H1 (cell line): ENCODE data around the gene POMP.

Experiments used
- ATF2 ChIP-seq: IDR thresholded peaks from 2 replicates; pipeline ENCODE4 v1.6.1; 2012; ENCODE audit warnings: low read length, inconsistent platforms
- ATF3 ChIP-seq: IDR thresholded peaks from 2 replicates; pipeline ENCODE4 v1.6.1; 2011; ENCODE audit warnings: low read depth, mild to moderate bottlenecking, low read length; ENCODE audit not compliant: insufficient read depth
- CBX5 ChIP-seq: fragments of 300-800, 300-1000 bp; sonication (generic); IDR thresholded peaks from 2 replicates; pipeline ENCODE4 v1.7.1; 2016; ENCODE audit warnings: antibody characterized with exemption, low read length, low read depth
- CTCF ChIP-seq, 3 experiments: IDR thresholded peaks; 1 replicate in 2 of 3; 2 replicates in 1 of 3; pipeline versions ENCODE4 v1.5.1 to v1.6.1; 2011; ENCODE audit warnings: low read length in 3 of 3, mild to moderate bottlenecking in 3 of 3, inconsistent platforms in 2 of 3, low read depth in 1 of 3, moderate library complexity in 1 of 3; ENCODE audit not compliant: insufficient read depth in 1 of 3; ENCODE audit errors: control extremely low read depth in 1 of 3
- HDAC2 ChIP-seq, 2 experiments: fragments of 300-600 bp in 1 of 2; sonication (generic) in 1 of 2; IDR thresholded peaks; 2 replicates each; pipeline ENCODE4 v1.6.1; 2011 to 2012; ENCODE audit warnings: low read depth in 2 of 2, low read length in 2 of 2, mild to moderate bottlenecking in 2 of 2, moderate library complexity in 2 of 2, borderline replicate concordance in 1 of 2, inconsistent platforms in 1 of 2
- KDM5A ChIP-seq: fragments of 200-600 bp; IDR thresholded peaks from 2 replicates; pipeline ENCODE4 v1.7.1; 2012; ENCODE audit warnings: mild to moderate bottlenecking, low read length, inconsistent platforms, mixed read lengths
- POLR2A ChIP-seq, 2 experiments: IDR thresholded peaks; 1 replicate in 1 of 2; 2 replicates in 1 of 2; pipeline ENCODE4 v1.6.1; 2011; ENCODE audit warnings: low read depth in 2 of 2, low read length in 2 of 2, mild to moderate bottlenecking in 2 of 2; ENCODE audit errors: control extremely low read depth in 1 of 2
- POLR2AphosphoS5 ChIP-seq: IDR thresholded peaks from 2 replicates; pipeline ENCODE4 v1.6.1; 2011; ENCODE audit warnings: low read depth, low read length
- RAD21 ChIP-seq, 2 experiments: IDR thresholded peaks in 1 of 2; conservative IDR thresholded peaks in 1 of 2; 2 replicates each; pipeline ENCODE4 v1.6.1; 2011; ENCODE audit warnings: low read depth in 2 of 2, low read length in 2 of 2, improper control_type of control experiment in 1 of 2, inconsistent platforms in 1 of 2, mild to moderate bottlenecking in 1 of 2, moderate library complexity in 1 of 2
- RNF2 ChIP-seq: fragments of 200-900, 300-1000 bp; sonication (generic); IDR thresholded peaks from 2 replicates; pipeline ENCODE4 v1.7.1; 2016; ENCODE audit warnings: borderline replicate concordance, low read depth, mild to moderate bottlenecking, antibody characterized with exemption, low read length; ENCODE audit not compliant: poor library complexity, severe bottlenecking; ENCODE audit errors: missing control alignments
- SP4 ChIP-seq: IDR thresholded peaks from 2 replicates; pipeline ENCODE4 v1.6.1; 2012; ENCODE audit warnings: low read length, inconsistent platforms
- TEAD4 ChIP-seq: IDR thresholded peaks from 2 replicates; pipeline ENCODE4 v1.6.1; 2012; ENCODE audit warnings: low read depth, low read length, inconsistent platforms, mixed read lengths

- TF ChIP-seq CTCF (IDR thresholded peaks at IDR 0.05; ENCODE audit: control extremely low read depth in 1 of 3, insufficient read depth in 1 of 3, low read depth in 1 of 3, low read length in 3 of 3), result no peak
- TF ChIP-seq POLR2A (IDR thresholded peaks at IDR 0.05; ENCODE audit: control extremely low read depth in 1 of 2, low read depth in 2 of 2, low read length in 2 of 2), result no peak
- TF ChIP-seq CBX5, result no peak
- no peak for TF ChIP-seq POLR2AphosphoS5
- no peak for TF ChIP-seq ATF2
- TF ChIP-seq KDM5A, result no peak
- no peak for TF ChIP-seq RNF2
- no peak for TF ChIP-seq SP4
- TF ChIP-seq RAD21 (IDR thresholded peaks at IDR 0.05 in 1 of 2, conservative IDR thresholded peaks at IDR 0.05 in 1 of 2; ENCODE audit: low read depth in 2 of 2, low read length in 2 of 2), result no peak
- TF ChIP-seq ATF3, result no peak
- no peak for TF ChIP-seq HDAC2 (IDR thresholded peaks at IDR 0.05; ENCODE audit: borderline replicate concordance in 1 of 2, low read depth in 2 of 2, low read length in 2 of 2)
- no peak for TF ChIP-seq TEAD4
Measured at GRCh38 chr13:28654276-28654675, 4.7 kb upstream of the POMP start.
